Activated gamma-delta T cell (primary cell): ENCODE data around the gene LOXL4.

Experiments used
- DNase-seq: peaks from one replicate; lab custom pipeline; 2025; lab: John Stamatoyannopoulos, UW

LOXL4 gene

GRCh38 chr10:98295401-98295811, 27.4 kb upstream of the LOXL4 start:
- no peak for DNase-seq

- DNase-seq: no peak
Observed at GRCh38 chr10:98294270-98294627, 26.3 kb upstream of the LOXL4 start.

GRCh38 chr10:98293550-98294269, 25.7 kb upstream of the LOXL4 start:
- no peak for DNase-seq

GRCh38 chr10:98292971-98293370, 25.0 kb upstream of the LOXL4 start:
- DNase-seq: no peak

- no peak for DNase-seq
Observed at GRCh38 chr10:98289802-98290209, 21.8 kb upstream of the LOXL4 start.

GRCh38 chr10:98287321-98287720, 19.3 kb upstream of the LOXL4 start:
- DNase-seq: no peak

- DNase-seq: no peak
Observed at GRCh38 chr10:98286419-98286818, 18.4 kb upstream of the LOXL4 start.

- no peak for DNase-seq
Observed at GRCh38 chr10:98285416-98285815, 17.4 kb upstream of the LOXL4 start.

- DNase-seq: no peak
Observed at GRCh38 chr10:98276311-98276710, 8.3 kb upstream of the LOXL4 start.

- DNase-seq: no peak
Observed at GRCh38 chr10:98274562-98274961, 6.6 kb upstream of the LOXL4 start.

- DNase-seq: no peak
Observed at GRCh38 chr10:98273057-98273850, 5.3 kb upstream of the LOXL4 start.

GRCh38 chr10:98272656-98273055, 4.7 kb upstream of the LOXL4 start:
- DNase-seq: no peak

GRCh38 chr10:98272245-98272644, 4.3 kb upstream of the LOXL4 start:
- no peak for DNase-seq

- no peak for DNase-seq
Observed at GRCh38 chr10:98270786-98271185, 2.8 kb upstream of the LOXL4 start.

- no peak for DNase-seq
Observed at GRCh38 chr10:98270073-98270740, 2.2 kb upstream of the LOXL4 start.

GRCh38 chr10:98269435-98269912, 1.5 kb upstream of the LOXL4 start:
- DNase-seq: no peak

GRCh38 chr10:98268694-98269431, 869 bp upstream of the LOXL4 start:
- no peak for DNase-seq

GRCh38 chr10:98267069-98267893, 713 bp downstream of the LOXL4 start:
- no peak for DNase-seq

GRCh38 chr10:98266647-98267046, 1.3 kb downstream of the LOXL4 start:
- no peak for DNase-seq

- DNase-seq: no peak
Observed at GRCh38 chr10:98265403-98266378, 2.3 kb downstream of the LOXL4 start.
